ENCODE data around the gene RPL9. TPM values are rescaled to one million over a fixed set of nuclear protein-coding genes. Genes with fewer than 3 reads are reported as not detected.

Gene RPL9
- total and polyA plus RNA-seq, 4 donors: 706 to 2,385 (median 1,263) TPM

DNA sequence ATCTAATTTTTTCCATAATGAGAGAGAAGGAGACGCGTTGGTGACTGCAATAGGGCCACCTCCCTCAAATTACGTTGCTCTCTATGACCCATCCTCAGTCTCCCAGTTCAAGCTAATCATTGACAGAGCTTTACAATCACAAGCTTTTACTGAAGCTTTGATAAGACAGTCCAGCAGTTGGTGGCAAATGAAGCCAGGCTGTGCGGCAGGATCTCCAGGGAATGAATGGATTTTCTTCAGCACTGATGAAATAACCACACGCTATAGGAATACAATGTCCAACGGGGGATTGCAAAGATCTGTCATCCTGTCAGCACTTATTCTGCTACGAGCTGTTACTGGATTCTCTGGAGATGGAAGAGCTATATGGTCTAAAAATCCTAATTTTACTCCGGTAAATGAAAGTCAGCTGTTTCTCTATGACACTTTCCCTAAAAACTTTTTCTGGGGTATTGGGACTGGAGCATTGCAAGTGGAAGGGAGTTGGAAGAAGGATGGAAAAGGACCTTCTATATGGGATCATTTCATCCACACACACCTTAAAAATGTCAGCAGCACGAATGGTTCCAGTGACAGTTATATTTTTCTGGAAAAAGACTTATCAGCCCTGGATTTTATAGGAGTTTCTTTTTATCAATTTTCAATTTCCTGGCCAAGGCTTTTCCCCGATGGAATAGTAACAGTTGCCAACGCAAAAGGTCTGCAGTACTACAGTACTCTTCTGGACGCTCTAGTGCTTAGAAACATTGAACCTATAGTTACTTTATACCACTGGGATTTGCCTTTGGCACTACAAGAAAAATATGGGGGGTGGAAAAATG, 51.7 kb downstream of the RPL9 start, which contains the start of gene KLB:
Gene KLB, plus strand, starts transcription at position 168 of the 821 bp plus-strand sequence. Its CDS starts 20 bp downstream, at position 188.
- Histone ChIP-seq H3K9me3 (ENCODE audit: control insufficient read depth, insufficient read depth, low read length) (no peaks in the 10 kb centered on the region), H3K36me3 (ENCODE audit: control insufficient read depth, insufficient read depth, low read length) (no peaks in the 10 kb centered on the region), H3K27ac (ENCODE audit: low read depth, low read length) (no peak within 1 kb of the TSS), H3K4me3 (ENCODE audit: low read depth, low read length) (no peak within 1 kb of the TSS), H3K27me3 (ENCODE audit: control insufficient read depth, insufficient read depth, low read length) (no peaks in the 10 kb centered on the region), H3K4me1 (ENCODE audit: control insufficient read depth, insufficient read depth, low read length) (no peaks in the 10 kb centered on the region)
- WGBS (ENCODE audit: insufficient coverage): 0% methylated on average over 1 of the region's 12 CpGs
- peak in 1 of 6 donors; percentile 31 for DNase-seq (ENCODE audit: low read depth in 4 of 6, low spot score in 6 of 6)

Small RNA genes lying within 50 kb of the gene (small RNA-seq; reads per million reads assigned to genes)
- not detected for gene MIR5591 (ENCODE audit: low replicate concordance)
- not detected for gene RF00019 (ENCODE audit: low replicate concordance)

Other genes with a start within 250 kb of the RPL9 start
- gene RFC1, start 92.6 kb downstream of the RPL9 start, total RNA-seq: 100 to 1,000 TPM in 1 of 2 donors, 10 to 100 TPM in 1; 59.5 to 159 TPM
- 10 to 100 TPM; 44.8 to 49.6 TPM for gene RFC1, start 92.6 kb downstream of the RPL9 start, polyA plus RNA-seq (ENCODE audit: insufficient read length in 2 of 2)
- gene KLB, start 52.0 kb downstream of the RPL9 start, total RNA-seq: under 1 TPM; 0.06 to 0.30 TPM
- gene KLB, start 52.0 kb downstream of the RPL9 start, polyA plus RNA-seq (ENCODE audit: insufficient read length in 2 of 2): under 1 TPM; 0.35 to 0.45 TPM
- 10 to 100 TPM; 17.2 to 17.3 TPM for gene LIAS, start 134 bp upstream of the RPL9 start, total RNA-seq
- gene LIAS, start 134 bp upstream of the RPL9 start, polyA plus RNA-seq (ENCODE audit: insufficient read length in 2 of 2): 10 to 100 TPM; 20.7 to 25.4 TPM
- 10 to 100 TPM; 50.7 to 51.6 TPM for gene UGDH, start 68.5 kb upstream of the RPL9 start, total RNA-seq
- 10 to 100 TPM; 56.7 to 58.0 TPM for gene UGDH, start 68.5 kb upstream of the RPL9 start, polyA plus RNA-seq (ENCODE audit: insufficient read length in 2 of 2)
- gene SMIM14, start 179.9 kb upstream of the RPL9 start, total RNA-seq: 10 to 100 TPM; 42.1 to 56.3 TPM
- gene SMIM14, start 179.9 kb upstream of the RPL9 start, polyA plus RNA-seq (ENCODE audit: insufficient read length in 2 of 2): 10 to 100 TPM; 46.2 to 64.1 TPM
- 10 to 100 TPM; 30.7 to 78.5 TPM for gene UBE2K, start 239.2 kb upstream of the RPL9 start, total RNA-seq
- 10 to 100 TPM; 68.9 to 86.3 TPM for gene UBE2K, start 239.2 kb upstream of the RPL9 start, polyA plus RNA-seq (ENCODE audit: insufficient read length in 2 of 2)